Right cardiac atrium (tissue), 5 donors: ENCODE data around the gene TRAPPC14. TPM values are rescaled to one million over a fixed set of nuclear protein-coding genes. Genes with fewer than 3 reads are reported as not detected.
"Not testable (repeated sequence)": the region's sequence is repeated elsewhere in the genome, so short reads cannot be mapped to it uniquely, and the experiment has no call there.

Experiments used
- ATAC-seq, 2 donors: fragments of 200-7000 bp; cut with Tn5 transposase; one replicate each; pipeline versions ENCODE4 v1.8.0 to v1.9.1; 2020; ENCODE audit warnings: moderate library complexity in 2 of 2, mild to moderate bottlenecking in 1 of 2
- DNase-seq, 3 donors: peaks; one replicate each; pipeline ENCODE4 v3.0.0-alpha.2; 2020
- H3K27ac ChIP-seq: one replicate; pipeline ENCODE4 v1.5.1; 2013; ENCODE audit warnings: mild to moderate bottlenecking, low read length, control low read depth, moderate library complexity
- H3K27me3 ChIP-seq: one replicate; pipeline ENCODE4 v1.6.1; 2013; ENCODE audit not compliant: control insufficient read depth, insufficient read depth
- H3K4me1 ChIP-seq: one replicate; pipeline ENCODE4 v1.6.1; 2013; ENCODE audit warnings: low read length; ENCODE audit not compliant: control insufficient read depth, insufficient read depth
- H3K4me3 ChIP-seq: one replicate; pipeline ENCODE4 v1.5.1; 2013; ENCODE audit warnings: low read length, control low read depth
- H3K9me3 ChIP-seq: one replicate; pipeline ENCODE4 v1.6.1; 2013; ENCODE audit warnings: low read length; ENCODE audit not compliant: control insufficient read depth
- WGBS: extraction: QIAGEN DNeasy Blood & Tissue Kit; methylation state at CpG from one replicate; pipeline ENCODE4 v1.1.7; 2013; 5-methylcytosine and 5-hydroxymethylcytosine counted together
- intact Hi-C, 4 donors: fragments of 100-400 bp; cut with DNase I; formaldehyde crosslinking; loops; one replicate each; pipeline versions ENCODE4 v1.11.0 to v1.14.0; 2022 to 2023
- long read RNA-seq, 4 donors: library from polyadenylated mRNA; unstranded; transcript quantifications; one replicate each; pipeline ENCODE4 v2.0.0, GENCODE V29; 2020 to 2021
- polyA plus RNA-seq: library from polyadenylated mRNA; stranded (reverse); fragments of 200-250 nt; gene quantifications from one replicate; pipeline ENCODE4 v1.2.3, GENCODE V29; 2013
- total RNA-seq, 4 donors: library from RNA; stranded (reverse); fragmentation: NEBNext Ultra II Directional; extraction: Animal tissue kit (Norgen Biotek cat#: 25700); gene quantifications; one replicate each; pipeline ENCODE4 v1.2.1, GENCODE V29; 2021
- donor health status: healthy with polysubstance abuse.
- donor health status: DM: no; HTN: yes; CAD: no.
- donor health status: DM: no; HTN: no; CAD: no.
- donor health status: DM: no; HTN: yes; CAD: no; lungs with severe emphysema.
- donor health status: DM: yes; HTN: yes; CAD: no.

The TRAPPC14 gene
- total RNA-seq (10 to 100 TPM in 2 of 4 donors, 1 to 10 TPM in 2; 7.2 to 11.5 (median 9.7) TPM), polyA plus RNA-seq (7.7 TPM)
- long read RNA-seq, donor 1, transcript C7orf43-201 (11 exons, 2,520 nt), result major isoform, 5 of 8 reads
- long read RNA-seq, donor 1, partial matches to known transcripts, result 0 of 8 reads
- long read RNA-seq, donor 1, other reads (novel, unspliced or antisense), result 3 of 8 reads
- long read RNA-seq, donor 2, partial matches to known transcripts, result 4 of 11 reads
- long read RNA-seq, donor 2, other reads (novel, unspliced or antisense), result 4 of 11 reads
- long read RNA-seq, donor 3, partial matches to known transcripts, result 11 of 18 reads
- long read RNA-seq, donor 3, other reads (novel, unspliced or antisense), result 7 of 18 reads
- long read RNA-seq, donor 4, partial matches to known transcripts, result 0 of 1 reads
- long read RNA-seq, donor 4, other reads (novel, unspliced or antisense), result 1 of 1 reads

- Histone ChIP-seq H3K27me3 (no peaks in the 10 kb centered on the region), H3K4me1 (no peaks in the 10 kb centered on the region), H3K27ac (peak within 1 kb of the TSS; percentile 13), H3K4me3 (peak within 1 kb of the TSS; percentile 69), H3K9me3 (no peaks in the 10 kb centered on the region)
- 1% methylated on average over 87 of the region's 87 CpGs for WGBS
- peak; percentile 96 to 99 (median 98) for DNase-seq
- intact Hi-C loops, result no loop called here
- peak; percentile 92 to 93 for ATAC-seq
These were observed at the start of gene TRAPPC14 for GRCh38 chr7:100158229-100159098. Gene TRAPPC14 (minus strand): TSS chr7:100158723. CDS start chr7:100158499, 224 bp downstream.

- Histone ChIP-seq H3K27me3 (no peaks in the 10 kb centered on the region), H3K4me3 (no peak overlapping the region), H3K4me1 (no peaks in the 10 kb centered on the region), H3K27ac (no peak overlapping the region), H3K9me3 (no peaks in the 10 kb centered on the region)
- intact Hi-C loops, result no loop called here
- no peak for ATAC-seq
- DNase-seq, result peak in 1 of 3 donors; percentile 42
- 78% methylated on average over 9 of the region's 9 CpGs for WGBS
These were observed 45.9 kb upstream of the TRAPPC14 start for GRCh38 chr7:100204454-100204853.

GRCh38 chr7:100200693-100201092, 42.2 kb upstream of the TRAPPC14 start:
- ATAC-seq (no peak), DNase-seq (no peak)
- Histone ChIP-seq H3K4me1 (no peaks in the 10 kb centered on the region), H3K27me3 (no peaks in the 10 kb centered on the region), H3K9me3 (no peaks in the 10 kb centered on the region), H3K27ac (no peak overlapping the region), H3K4me3 (no peak overlapping the region)
- 83% methylated on average over 11 of the region's 11 CpGs for WGBS
- intact Hi-C loops, result no loop called here

GRCh38 chr7:100198266-100198665, 39.7 kb upstream of the TRAPPC14 start:
- intact Hi-C loops, result no loop called here
- Histone ChIP-seq H3K9me3 (no peaks in the 10 kb centered on the region), H3K27me3 (no peaks in the 10 kb centered on the region), H3K4me3 (no peak overlapping the region), H3K27ac (no peak overlapping the region), H3K4me1 (no peaks in the 10 kb centered on the region)
- DNase-seq (no peak), ATAC-seq (no peak)
- WGBS, result 92% methylated on average over 10 of the region's 10 CpGs

- 96% methylated on average over 6 of the region's 6 CpGs for WGBS
- ATAC-seq, H3K9me3 ChIP-seq, intact Hi-C loops, H3K4me3 ChIP-seq, H3K27ac ChIP-seq, H3K4me1 ChIP-seq, DNase-seq, H3K27me3 ChIP-seq: not testable (repeated sequence)
These were observed 37.4 kb upstream of the TRAPPC14 start for GRCh38 chr7:100195901-100196322.

GRCh38 chr7:100195222-100195621, 36.7 kb upstream of the TRAPPC14 start:
- no peak overlapping the region for H3K27ac ChIP-seq
- intact Hi-C loops, result no loop called here
- no peaks in the 10 kb centered on the region for H3K4me1 ChIP-seq
- WGBS, result 73% methylated on average over 2 of the region's 2 CpGs
- H3K4me3 ChIP-seq, result no peak overlapping the region
- no peaks in the 10 kb centered on the region for H3K9me3 ChIP-seq
- ATAC-seq (no peak), DNase-seq (no peak)
- H3K27me3 ChIP-seq, result no peaks in the 10 kb centered on the region

- intact Hi-C loops, result no loop called here
- H3K27me3 ChIP-seq, result no peaks in the 10 kb centered on the region
- H3K27ac ChIP-seq, result no peak overlapping the region
- no peak for DNase-seq
- no peaks in the 10 kb centered on the region for H3K4me1 ChIP-seq
- no peak overlapping the region for H3K4me3 ChIP-seq
- no peak for ATAC-seq
- 89% methylated on average over 3 of the region's 3 CpGs for WGBS
- no peaks in the 10 kb centered on the region for H3K9me3 ChIP-seq
These were observed 34.4 kb upstream of the TRAPPC14 start for GRCh38 chr7:100192969-100193368.

GRCh38 chr7:100192281-100192862, 33.8 kb upstream of the TRAPPC14 start:
- H3K4me3 ChIP-seq, ATAC-seq, H3K27ac ChIP-seq, intact Hi-C loops, H3K27me3 ChIP-seq, H3K9me3 ChIP-seq, H3K4me1 ChIP-seq, DNase-seq: not testable (repeated sequence)
- 96% methylated on average over 6 of the region's 6 CpGs for WGBS

- DNase-seq (no peak), ATAC-seq (no peak)
- Histone ChIP-seq H3K4me3 (no peak overlapping the region), H3K4me1 (no peaks in the 10 kb centered on the region), H3K27ac (no peak overlapping the region), H3K9me3 (no peaks in the 10 kb centered on the region), H3K27me3 (no peaks in the 10 kb centered on the region)
- intact Hi-C loops, result no loop called here
- WGBS, result 59% methylated on average over 2 of the region's 2 CpGs
These were observed 33.3 kb upstream of the TRAPPC14 start for GRCh38 chr7:100191775-100192174.

GRCh38 chr7:100190048-100190711, 31.7 kb upstream of the TRAPPC14 start:
- H3K4me1 ChIP-seq, result no peaks in the 10 kb centered on the region
- H3K27ac ChIP-seq, result no peak overlapping the region
- intact Hi-C loops, result no loop called here
- H3K27me3 ChIP-seq, result no peaks in the 10 kb centered on the region
- H3K9me3 ChIP-seq, result no peaks in the 10 kb centered on the region
- ATAC-seq (no peak), DNase-seq (no peak)
- 53% methylated on average over 4 of the region's 4 CpGs for WGBS
- H3K4me3 ChIP-seq, result no peak overlapping the region
